Effector CD4-positive, alpha-beta T cell (primary cell): ENCODE measurements around the gene SP140L.
"Not testable (repeated sequence)": the region's sequence is repeated elsewhere in the genome, so short reads cannot be mapped to it uniquely, and the experiment has no call there.

Source experiments
- DNase-seq: peaks from one replicate; pipeline ENCODE4 v3.0.0-alpha.2; 2020

SP140L gene

GRCh38 chr2:230323385-230324106 is 3.4 kb upstream of the SP140L start:
- no peak for DNase-seq

DNA sequence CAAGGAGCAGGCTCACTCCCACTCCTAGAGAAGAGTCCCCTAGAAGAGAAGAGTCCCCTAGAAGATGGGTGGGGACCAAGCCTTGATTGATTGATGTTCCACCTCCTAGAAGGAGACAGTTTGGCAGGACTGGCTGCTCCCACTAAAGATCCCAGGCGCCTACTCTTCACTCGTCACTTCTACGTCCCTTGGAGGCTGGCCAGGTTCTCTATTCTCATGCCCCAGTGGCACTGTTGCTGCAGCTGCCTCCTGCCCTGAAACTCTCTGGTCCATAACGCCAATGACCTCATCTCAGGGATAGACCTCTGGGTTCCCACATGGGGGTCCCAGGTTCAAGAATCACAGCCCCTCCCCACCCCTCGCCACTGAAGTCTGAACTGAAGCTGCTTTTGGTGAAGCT is 2.5 kb upstream of the SP140L start:
- DNase-seq, result no peak

GRCh38 chr2:230325316-230326243 is 1.4 kb upstream of the SP140L start:
- DNase-seq, result no peak

- DNase-seq, result no peak
Measured at GRCh38 chr2:230327418-230328154, 593 bp downstream of the SP140L start.

GRCh38 chr2:230328155-230328458 is 1.1 kb downstream of the SP140L start:
- no peak for DNase-seq

- DNase-seq, result no peak
Measured at GRCh38 chr2:230329946-230330605, 3.1 kb downstream of the SP140L start.

GRCh38 chr2:230330725-230331124 is 3.7 kb downstream of the SP140L start:
- DNase-seq, result no peak

DNA sequence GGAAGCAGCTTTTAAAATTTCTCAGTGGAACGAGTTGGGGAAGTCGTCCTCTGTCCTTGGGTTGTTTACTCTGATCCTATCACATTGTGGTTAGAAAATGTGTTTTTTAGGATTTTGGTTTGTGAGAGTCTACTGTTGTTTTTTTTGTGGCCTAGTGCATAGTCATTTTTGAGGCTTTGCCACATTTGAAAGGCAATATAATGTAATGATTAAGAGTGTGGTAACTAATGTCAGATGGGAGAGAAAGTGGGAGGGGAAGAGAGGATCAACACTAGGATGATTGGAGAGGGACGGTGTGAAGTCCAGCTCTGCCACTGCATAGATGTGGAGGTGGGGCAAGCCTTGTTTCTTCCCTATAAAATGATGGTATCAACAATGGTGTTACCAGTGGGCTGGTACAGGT is 8.5 kb downstream of the SP140L start:
- no peak for DNase-seq

DNA sequence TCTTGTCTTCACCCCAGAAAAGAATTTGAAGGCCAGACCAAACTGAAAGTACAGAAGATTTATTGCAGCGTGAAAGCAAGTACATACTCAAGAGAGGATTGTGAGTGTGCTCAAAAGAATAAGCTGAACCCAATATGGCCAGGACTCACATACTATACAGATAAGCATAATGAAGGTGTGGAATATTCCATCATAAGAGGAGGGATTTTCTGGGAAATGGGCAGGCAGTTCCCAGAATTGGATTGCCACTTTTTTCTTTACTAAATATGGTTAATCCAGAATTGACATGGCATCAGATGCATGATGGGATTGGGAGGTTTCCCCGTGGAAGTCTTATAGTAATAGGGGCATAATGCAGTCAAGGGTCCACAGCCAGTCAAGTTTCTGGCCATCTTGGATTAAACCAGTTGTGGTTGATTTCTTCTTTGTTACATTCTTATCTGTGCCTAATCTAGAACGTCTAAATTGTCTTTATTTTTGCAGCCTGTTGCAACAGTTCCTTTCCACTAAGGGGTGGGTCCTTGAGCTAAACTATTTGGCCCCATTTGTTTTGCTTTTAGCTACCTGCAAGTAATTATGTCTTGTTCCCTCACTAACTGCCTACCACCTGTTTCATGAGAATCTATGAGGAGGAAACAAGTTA is 9.0 kb downstream of the SP140L start:
- DNase-seq, result no peak

DNA sequence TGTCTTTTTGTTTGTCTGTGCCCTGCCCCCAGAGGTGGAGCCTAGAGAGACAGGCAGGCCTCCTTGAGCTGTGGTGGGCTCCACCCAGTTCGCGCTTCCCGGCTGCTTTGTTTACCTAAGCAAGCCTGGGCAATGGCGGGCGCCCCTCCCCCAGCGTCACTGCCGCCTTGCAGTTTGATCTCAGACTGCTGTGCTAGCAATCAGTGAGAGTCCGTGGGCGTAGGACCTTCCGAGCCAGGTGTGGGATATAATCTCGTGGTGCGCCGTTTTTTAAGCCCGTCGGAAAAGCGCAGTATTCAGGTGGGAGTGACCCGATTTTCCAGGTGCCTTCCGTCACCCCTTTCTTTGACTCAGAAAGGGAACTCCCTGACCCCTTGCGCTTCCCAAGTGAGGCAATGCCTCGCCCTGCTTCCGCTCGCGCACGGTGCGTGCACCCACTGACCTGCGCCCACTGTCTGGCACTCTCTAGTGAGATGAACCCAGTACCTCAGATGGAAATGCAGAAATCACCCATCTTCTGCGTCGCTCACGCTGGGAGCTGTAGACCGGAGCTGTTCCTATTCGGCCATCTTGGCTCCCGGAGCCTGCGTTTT is 15.0 kb downstream of the SP140L start:
- not testable (repeated sequence) for DNase-seq

DNA sequence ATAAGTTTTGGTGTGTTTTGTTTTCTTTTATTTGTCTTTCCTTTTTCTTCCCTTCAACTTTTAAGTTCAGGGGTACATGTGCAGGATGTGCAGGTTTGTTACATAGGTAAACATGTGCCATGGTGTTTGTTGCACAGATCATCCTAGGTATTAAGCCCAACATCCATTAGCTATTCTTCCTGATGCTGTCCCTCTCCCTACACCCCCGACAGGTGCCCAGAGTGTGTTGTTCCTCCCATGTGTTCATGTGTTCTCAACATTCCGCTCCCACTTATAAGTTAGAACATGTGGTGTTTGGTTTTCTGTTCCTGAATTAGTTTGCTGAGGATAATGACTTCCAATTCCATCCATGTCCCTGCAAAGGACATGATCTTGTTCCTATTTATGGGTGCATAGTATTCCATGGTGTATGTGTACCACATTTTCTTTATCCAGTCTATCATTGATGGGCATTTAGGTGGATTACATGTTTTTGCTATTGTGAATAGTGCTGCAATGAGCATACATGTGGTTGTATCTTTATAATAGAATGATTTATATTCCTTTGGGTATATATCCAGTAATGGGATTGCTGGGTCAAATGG is 16.1 kb downstream of the SP140L start:
- not testable (repeated sequence) for DNase-seq

GRCh38 chr2:230343747-230344146 is 16.8 kb downstream of the SP140L start:
- no peak for DNase-seq

DNA sequence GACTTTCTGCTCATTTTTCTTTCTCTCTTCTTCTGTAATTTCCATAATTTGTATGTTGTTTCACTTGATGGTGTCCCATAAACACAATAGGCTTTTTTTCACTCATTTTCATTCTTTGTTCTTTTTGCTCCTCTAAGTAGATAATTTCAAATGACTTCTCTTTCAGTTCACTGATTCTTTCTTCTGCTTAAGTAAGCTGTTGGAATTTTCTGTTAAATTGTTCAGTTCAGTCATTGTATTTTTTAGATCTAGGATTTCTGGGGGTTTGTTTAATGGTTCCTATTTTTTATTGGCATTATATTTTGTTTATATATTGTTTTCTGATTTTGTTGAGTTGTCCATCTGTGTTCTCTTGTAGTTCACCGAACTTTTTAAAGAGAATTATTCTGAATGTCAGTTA is 19.5 kb downstream of the SP140L start:
- DNase-seq, result no peak

DNA sequence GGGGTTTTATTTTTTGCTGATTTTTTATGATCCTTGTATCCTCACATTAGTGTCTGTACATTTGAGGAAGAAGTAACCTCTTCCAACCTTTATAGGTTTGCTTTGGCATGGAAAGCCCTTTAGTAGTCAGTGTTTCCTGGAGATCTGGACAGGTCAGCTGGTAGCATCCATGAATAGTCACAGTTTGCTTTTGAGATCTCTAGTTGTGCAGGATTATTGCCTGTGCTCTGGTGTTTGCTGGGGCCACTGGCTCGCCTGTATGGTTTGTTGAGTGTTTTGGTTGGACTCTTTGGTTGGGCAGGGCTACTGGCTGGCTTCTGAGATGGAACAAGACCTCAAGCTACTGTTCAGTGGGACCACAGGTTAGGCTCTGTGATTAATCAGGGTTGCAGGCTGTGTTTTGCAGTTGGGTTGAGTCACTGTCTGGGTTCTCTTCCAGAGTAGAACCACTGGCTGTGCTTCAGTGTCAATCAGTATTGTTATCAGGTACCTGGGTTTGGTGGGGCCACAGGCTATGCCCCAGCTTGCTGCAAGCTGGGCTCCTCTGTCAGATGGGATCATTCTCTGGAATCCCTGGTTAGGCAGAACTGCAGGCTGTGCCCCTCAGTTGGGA is 20.0 kb downstream of the SP140L start:
- no peak for DNase-seq

GRCh38 chr2:230347659-230348305 is 20.8 kb downstream of the SP140L start:
- DNase-seq, result no peak

DNA sequence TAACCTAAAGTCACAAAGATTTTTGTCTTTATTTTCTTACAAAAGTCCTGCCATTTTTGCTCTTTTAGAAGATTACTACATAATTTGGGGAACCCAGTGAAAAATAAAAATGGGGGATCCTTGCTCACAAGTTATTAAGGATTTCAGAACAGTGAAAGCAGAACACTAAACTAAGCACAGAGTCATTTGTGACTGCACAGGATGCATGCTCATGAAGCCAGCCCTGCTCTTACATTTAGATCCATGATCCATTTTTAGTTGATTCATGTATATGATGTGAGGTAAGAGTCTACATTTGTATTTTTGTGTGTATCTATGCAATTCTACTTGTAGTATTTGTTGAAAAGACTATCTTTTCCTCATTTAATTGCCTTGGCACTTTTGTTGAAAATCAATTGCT is 21.8 kb downstream of the SP140L start:
- DNase-seq, result no peak

DNA sequence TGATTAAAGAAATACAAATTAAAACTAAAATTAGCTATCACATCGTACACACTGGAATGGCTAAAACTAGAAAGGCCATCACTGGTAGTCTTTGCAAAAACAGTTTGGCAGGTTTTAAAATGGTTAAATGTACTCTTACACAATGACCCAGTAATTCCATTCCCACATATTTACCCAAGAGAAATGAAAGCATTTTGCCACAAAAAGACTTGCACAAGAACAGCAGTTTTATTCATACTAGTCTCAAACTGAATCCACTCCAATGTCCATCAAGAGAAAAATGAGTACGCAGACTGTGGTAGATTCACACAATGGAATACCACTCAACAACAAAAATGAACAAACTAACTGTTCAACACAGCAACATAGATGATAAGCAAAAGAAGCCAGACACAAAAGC is 29.1 kb downstream of the SP140L start:
- no peak for DNase-seq

GRCh38 chr2:230358305-230358704 is 31.3 kb downstream of the SP140L start:
- no peak for DNase-seq

DNA sequence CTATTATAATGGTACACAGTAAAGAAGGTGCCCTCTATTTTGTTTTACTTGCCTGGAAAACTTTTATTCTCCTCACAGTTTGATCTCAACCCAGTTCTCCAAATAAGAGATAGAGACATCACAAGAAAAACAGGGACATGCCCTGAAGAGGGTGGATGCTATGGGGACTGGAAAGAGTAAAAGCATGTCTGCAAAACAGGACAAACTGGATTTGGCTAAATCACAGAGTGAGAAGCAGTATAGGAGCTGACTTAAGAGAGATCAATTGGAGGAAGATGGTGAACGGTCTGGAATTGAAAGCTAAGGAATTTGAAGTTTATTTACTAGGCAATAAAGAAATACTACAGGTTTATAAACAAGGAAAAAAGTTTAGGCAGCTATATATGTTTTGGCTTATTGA is 33.0 kb downstream of the SP140L start:
- no peak for DNase-seq

DNA sequence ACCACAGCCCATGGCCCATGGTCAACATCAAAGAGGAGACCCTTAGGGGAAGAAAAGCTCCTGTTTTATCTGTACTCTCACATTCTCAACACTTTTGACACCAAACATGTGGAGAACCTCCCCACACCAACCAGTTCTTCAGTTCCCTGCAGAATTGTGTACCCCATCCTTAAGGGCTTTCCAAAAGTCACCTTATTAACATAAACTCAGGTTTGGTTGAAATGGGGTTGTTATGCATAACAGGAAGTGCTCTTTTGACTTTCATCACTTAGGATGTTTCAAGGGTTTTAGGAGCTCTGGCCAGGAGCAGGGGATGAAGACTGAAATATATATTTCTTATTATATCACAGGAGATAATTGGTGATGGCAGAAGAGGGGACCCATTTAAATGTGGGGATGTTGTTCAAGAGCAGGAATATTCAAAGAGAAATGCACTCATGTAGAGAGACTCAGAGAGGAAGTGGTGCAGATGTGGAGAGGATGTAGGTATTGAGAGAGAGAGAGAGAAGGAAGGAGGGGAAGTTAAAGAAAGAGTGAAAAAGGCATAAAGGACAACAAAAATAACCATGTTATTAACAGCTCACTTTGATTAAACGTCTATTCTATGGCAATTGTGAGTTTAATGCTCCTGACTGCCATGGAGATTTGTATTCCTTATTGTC is 35.2 kb downstream of the SP140L start:
- no peak for DNase-seq
